Measurements from ENCODE around the gene PEF1. TPM values are rescaled to one million over a fixed set of nuclear protein-coding genes. Genes with fewer than 3 reads are reported as not detected.

The PEF1 gene
- total RNA-seq, 4 donors from 2014 or later, result 29.5 to 53.1 (median 42.7) TPM

GRCh38 chr1:31664528-31664927 is 19.9 kb upstream of the PEF1 start:
- intact Hi-C loops (cut with DNase I; ENCODE audit: low total_unique reads), result loop anchor here (1.0 to 5.0 kb wide), 4 partner anchors 51 to 298 kb away; no protein-coding TSS in a partner anchor
- H3K36me3 ChIP-seq, result no peaks in the 10 kb centered on the region
- in situ Hi-C loops (cut with MboI; ENCODE audit: low sequenced_read_pairs in 4 of 4), result loop anchor here (5.0 to 25.0 kb wide), 4 partner anchors 50 to 298 kb away; no protein-coding TSS in a partner anchor

GRCh38 chr1:31663622-31664452 is 19.2 kb upstream of the PEF1 start:
- no peak overlapping the region for H3K27ac ChIP-seq
- ATAC-seq, result peak; percentile 53 to 57
- H3K36me3 ChIP-seq, result no peaks in the 10 kb centered on the region
- no peaks in the 10 kb centered on the region for H3K4me1 ChIP-seq
- in situ Hi-C loops (cut with MboI; ENCODE audit: low sequenced_read_pairs in 4 of 4) (loop anchor here (5.0 to 25.0 kb wide), 4 partner anchors 51 to 298 kb away; no protein-coding TSS in a partner anchor), intact Hi-C loops (cut with DNase I; ENCODE audit: low total_unique reads) (loop anchor here (1.0 to 5.0 kb wide), 4 partner anchors 51 to 298 kb away; no protein-coding TSS in a partner anchor)
- no peaks in the 10 kb centered on the region for H3K27me3 ChIP-seq
- TF ChIP-seq CTCF (IDR thresholded peaks at IDR 0.05 in 4 of 5, conservative IDR thresholded peaks at IDR 0.05 in 1 of 5), result peak; percentile 88 to 96 (median 94)
- no peak for TF ChIP-seq POLR2A (IDR thresholded peaks at IDR 0.05)
- peak in 1 of 2 donors; percentile 37 for DNase-seq
- H3K4me3 ChIP-seq, result no peak overlapping the region
- no peaks in the 10 kb centered on the region for H3K9me3 ChIP-seq

More at GRCh38 chr1:31664528-31664927, 19.9 kb upstream of the PEF1 start:
- H3K27me3 ChIP-seq, result no peaks in the 10 kb centered on the region
- TF ChIP-seq POLR2A (IDR thresholded peaks at IDR 0.05) (no peak), CTCF (IDR thresholded peaks at IDR 0.05 in 4 of 5, conservative IDR thresholded peaks at IDR 0.05 in 1 of 5) (no peak)
- H3K4me1 ChIP-seq, result peaks cover 2 to 3% of the 10 kb centered on the region in 2 donors
- H3K4me3 ChIP-seq, result no peak overlapping the region
- ATAC-seq (no peak), DNase-seq (no peak)
- H3K9me3 ChIP-seq, result no peaks in the 10 kb centered on the region
- H3K27ac ChIP-seq, result no peak overlapping the region

GRCh38 chr1:31662463-31662862 is 17.8 kb upstream of the PEF1 start:
- H3K27ac ChIP-seq, result no peak overlapping the region
- no peak for ATAC-seq
- intact Hi-C loops (cut with DNase I; ENCODE audit: low total_unique reads), result loop anchor here (5.0 kb wide), 1 partner anchor 300 kb away; no protein-coding TSS in a partner anchor
- H3K36me3 ChIP-seq, result no peaks in the 10 kb centered on the region
- H3K9me3 ChIP-seq, result no peaks in the 10 kb centered on the region
- TF ChIP-seq POLR2A (IDR thresholded peaks at IDR 0.05) (no peak), CTCF (IDR thresholded peaks at IDR 0.05 in 4 of 5, conservative IDR thresholded peaks at IDR 0.05 in 1 of 5) (no peak)
- in situ Hi-C loops (cut with MboI; ENCODE audit: low sequenced_read_pairs in 4 of 4), result loop anchor here (5.0 to 25.0 kb wide), 4 partner anchors 52 to 300 kb away; no protein-coding TSS in a partner anchor
- no peak for DNase-seq
- no peaks in the 10 kb centered on the region for H3K4me1 ChIP-seq
- H3K27me3 ChIP-seq, result no peaks in the 10 kb centered on the region
- H3K4me3 ChIP-seq, result no peak overlapping the region

- Histone ChIP-seq H3K27ac (no peak overlapping the region), H3K36me3 (no peaks in the 10 kb centered on the region), H3K9me3 (no peaks in the 10 kb centered on the region), H3K4me1 (no peaks in the 10 kb centered on the region), H3K27me3 (no peaks in the 10 kb centered on the region), H3K4me3 (no peak overlapping the region)
- ATAC-seq, result no peak
- TF ChIP-seq POLR2A (IDR thresholded peaks at IDR 0.05) (no peak), CTCF (IDR thresholded peaks at IDR 0.05 in 4 of 5, conservative IDR thresholded peaks at IDR 0.05 in 1 of 5) (no peak)
- intact Hi-C loops (cut with DNase I; ENCODE audit: low total_unique reads) (loop anchor here (5.0 kb wide), 1 partner anchor 300 kb away; no protein-coding TSS in a partner anchor), in situ Hi-C loops (cut with MboI; ENCODE audit: low sequenced_read_pairs in 4 of 4) (loop anchor here (5.0 to 25.0 kb wide), 4 partner anchors 53 to 300 kb away; no protein-coding TSS in a partner anchor)
- no peak for DNase-seq
Observed at GRCh38 chr1:31661856-31662255, 17.2 kb upstream of the PEF1 start.
